NCI-H187 treated with DMSO at 0.1 percent for 48 hours (cell line): ENCODE data around the gene GDF9.

ENCODE experiments used
- DNase-seq: peaks from one replicate; lab custom pipeline; 2025; lab: John Stamatoyannopoulos, UW

GDF9 gene

DNA sequence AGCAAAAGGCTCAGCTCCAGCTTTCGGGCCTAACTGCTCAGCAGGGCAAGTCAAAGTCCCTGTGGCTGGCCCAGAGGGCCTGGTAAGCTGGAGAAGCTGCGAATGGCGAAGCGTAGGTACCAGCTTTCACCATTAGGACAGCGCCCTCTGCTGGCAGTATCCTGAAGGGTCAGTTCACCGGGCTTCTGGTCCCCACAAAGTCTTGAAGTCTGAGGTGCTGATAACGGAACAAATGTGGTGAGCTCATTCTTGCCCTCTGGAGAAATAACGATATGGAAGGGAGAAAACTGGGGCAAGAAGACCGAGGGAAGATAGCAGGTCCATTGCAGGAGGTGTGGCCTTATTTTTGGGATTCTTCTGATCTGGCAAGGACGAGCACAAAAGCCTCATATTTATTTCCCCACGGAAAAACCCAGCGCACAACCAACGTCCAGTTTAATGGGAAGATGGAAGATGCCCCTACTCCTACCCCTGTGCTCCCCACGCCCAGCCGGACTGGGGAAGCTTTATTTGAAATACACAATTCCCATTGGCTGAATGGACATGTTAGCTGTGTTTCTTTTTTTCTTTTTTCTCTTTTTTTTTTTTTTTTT, 46.0 kb downstream of the GDF9 start:
- DNase-seq = peak; percentile 30

DNA sequence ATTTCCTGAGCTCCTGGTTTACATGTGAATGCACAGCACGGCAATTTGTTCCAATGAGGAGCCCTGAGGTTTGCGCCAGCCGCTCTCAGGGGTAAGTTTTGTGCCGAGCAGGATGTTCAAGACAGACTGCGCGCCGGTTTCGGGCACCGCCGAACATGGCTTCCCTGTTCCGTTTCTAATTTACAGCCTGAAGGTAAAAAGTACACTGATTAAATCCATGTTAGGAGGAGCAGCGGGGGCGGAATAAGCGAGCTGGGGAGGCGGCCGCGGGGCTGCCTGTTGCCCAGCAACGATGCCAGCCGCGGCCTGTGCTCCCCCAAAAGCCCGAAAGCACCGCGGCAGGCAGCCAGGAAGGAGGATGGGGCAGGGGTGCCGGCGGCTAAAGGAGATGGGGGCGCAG, 46.8 kb downstream of the GDF9 start:
- no peak for DNase-seq

- DNase-seq = no peak
These were observed 49.3 kb downstream of the GDF9 start for GRCh38 chr5:132817011-132817410.

DNA sequence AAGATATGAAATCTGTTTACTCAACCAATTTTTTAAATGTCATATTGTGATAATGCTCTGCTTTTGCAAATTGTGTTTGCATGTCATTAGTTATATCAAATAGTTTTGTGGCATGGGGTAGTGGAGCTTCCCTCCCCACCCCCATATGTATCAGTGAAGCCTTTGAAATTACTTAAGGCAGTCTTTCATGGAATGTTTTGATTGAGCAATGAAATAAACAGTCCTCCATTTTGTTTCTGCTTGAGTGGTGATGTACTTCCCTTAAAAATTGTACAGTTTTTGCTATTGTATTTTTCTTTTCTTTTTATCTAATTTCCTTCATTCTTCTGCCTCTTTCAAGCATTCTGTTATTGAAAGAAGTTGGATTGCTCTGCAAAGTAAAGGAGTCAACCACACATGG, 49.7 kb downstream of the GDF9 start:
- no peak for DNase-seq

- no peak for DNase-seq
These were observed 50.2 kb downstream of the GDF9 start for GRCh38 chr5:132816083-132816482.

GRCh38 chr5:132815454-132815853, 50.8 kb downstream of the GDF9 start:
- DNase-seq = no peak

DNA sequence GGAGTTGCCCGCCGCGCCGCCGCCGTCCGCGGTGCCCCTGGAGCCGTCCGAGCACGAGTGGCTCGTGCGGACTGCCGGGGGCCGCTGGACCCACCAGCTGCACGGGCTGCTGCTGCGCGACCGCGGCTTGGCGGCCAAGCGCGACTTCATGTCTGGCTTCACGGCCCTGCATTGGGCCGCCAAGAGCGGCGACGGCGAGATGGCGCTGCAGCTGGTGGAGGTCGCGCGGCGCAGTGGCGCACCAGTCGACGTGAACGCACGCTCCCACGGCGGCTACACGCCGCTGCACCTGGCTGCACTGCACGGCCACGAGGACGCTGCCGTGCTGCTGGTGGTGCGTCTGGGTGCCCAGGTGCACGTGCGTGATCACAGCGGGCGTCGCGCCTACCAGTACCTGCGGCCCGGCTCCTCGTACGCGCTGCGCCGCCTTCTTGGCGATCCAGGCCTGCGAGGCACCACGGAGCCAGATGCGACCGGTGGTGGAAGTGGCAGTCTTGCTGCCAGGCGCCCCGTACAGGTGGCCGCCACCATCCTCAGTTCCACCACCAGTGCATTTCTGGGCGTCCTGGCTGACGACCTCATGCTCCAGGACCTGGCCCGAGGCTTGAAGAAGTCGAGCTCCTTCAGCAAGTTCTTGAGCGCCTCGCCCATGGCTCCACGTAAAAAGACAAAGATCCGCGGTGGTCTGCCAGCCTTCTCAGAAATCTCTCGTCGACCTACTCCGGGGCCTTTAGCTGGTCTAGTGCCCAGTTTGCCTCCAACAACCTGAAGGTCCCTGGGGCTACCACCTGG, 51.6 kb downstream of the GDF9 start:
- DNase-seq = no peak

GRCh38 chr5:132813599-132814502, 52.4 kb downstream of the GDF9 start:
- DNase-seq = no peak

GRCh38 chr5:132812781-132813598, 53.3 kb downstream of the GDF9 start, which contains the start of gene SOWAHA:
SOWAHA (plus strand) TSS chr5:132813302; CDS start chr5:132813622, 320 bp downstream.
- no peak for DNase-seq

- no peak for DNase-seq
These were observed 54.0 kb downstream of the GDF9 start for GRCh38 chr5:132812123-132812765.
